ENCODE measurements around the gene PRX. TPM values are rescaled to one million over a fixed set of nuclear protein-coding genes. Genes with fewer than 3 reads are reported as not detected.

The PRX gene
- total and polyA plus RNA-seq, 2 of the 13 experiments (the other 11 are each of a cell fraction or from before 2014, with no cell fraction given), result 0.66 TPM

DNA sequence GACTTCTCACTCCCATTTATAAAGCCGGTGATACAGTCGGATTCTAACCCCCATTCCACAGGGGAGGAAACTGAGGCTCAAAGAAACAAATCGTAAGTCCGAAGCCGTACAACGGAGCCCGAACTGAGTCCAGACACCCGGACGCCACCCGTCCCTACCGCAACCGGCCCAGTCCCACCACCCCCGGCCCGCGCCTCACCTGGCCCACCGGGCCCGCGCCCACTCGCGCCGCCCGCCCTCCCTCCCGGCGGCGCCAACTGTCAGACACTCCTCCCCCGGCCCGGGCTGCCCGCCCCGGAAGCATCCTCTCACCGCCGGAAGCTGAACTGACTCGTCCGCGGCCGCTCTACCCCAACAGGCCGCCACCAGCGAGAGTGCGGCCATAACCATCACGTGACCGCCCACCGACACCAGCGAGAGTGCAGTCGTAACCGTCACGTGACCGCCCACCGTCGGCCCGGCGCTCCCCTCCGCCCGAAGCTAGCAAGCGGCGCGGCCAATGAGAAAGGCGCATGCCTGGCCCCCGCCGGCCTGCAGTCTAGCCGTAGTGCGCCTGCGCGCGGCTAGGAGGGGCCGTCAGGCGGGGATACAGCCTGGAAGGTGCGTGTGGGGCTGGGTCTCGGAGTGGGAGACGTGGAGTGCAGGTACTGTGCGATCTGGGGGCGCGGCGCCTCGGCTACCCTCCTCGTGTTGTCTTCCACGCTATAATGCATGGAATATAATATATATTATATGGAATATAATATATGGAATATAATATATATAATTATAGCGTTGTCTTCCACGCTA is 64.9 kb downstream of the PRX start, which contains the start of the genes C19orf47 and PLD3 (continued):
- TF ChIP-seq, protein P1, sequence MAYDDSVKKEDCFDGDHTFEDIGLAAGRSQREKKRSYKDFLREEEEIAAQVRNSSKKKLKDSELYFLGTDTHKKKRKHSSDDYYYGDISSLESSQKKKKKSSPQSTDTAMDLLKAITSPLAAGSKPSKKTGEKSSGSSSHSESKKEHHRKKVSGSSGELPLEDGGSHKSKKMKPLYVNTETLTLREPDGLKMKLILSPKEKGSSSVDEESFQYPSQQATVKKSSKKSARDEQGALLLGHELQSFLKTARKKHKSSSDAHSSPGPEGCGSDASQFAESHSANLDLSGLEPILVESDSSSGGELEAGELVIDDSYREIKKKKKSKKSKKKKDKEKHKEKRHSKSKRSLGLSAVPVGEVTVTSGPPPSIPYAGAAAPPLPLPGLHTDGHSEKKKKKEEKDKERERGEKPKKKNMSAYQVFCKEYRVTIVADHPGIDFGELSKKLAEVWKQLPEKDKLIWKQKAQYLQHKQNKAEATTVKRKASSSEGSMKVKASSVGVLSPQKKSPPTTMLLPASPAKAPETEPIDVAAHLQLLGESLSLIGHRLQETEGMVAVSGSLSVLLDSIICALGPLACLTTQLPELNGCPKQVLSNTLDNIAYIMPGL (CRISPR knock-in tag; IDR thresholded peaks at IDR 0.05; ENCODE audit: borderline replicate concordance in 1 of 2, low read depth in 1 of 2), result peak in 1 of 2 experiments; percentile 77; a peak in 3 of 4 replicates
- TF ChIP-seq PRMT3 (CRISPR knock-in tag; IDR thresholded peaks at IDR 0.05; ENCODE audit: borderline replicate concordance, low read depth) (no peak), ZNF547 (CRISPR knock-in tag; IDR thresholded peaks at IDR 0.05) (0 out of 2 replicates have a peak, but pooled peaks have one; percentile 78), ATF1 (CRISPR knock-in tag; IDR thresholded peaks at IDR 0.05) (no peak), ZNF10 (CRISPR knock-in tag; IDR thresholded peaks at IDR 0.05; ENCODE audit: borderline replicate concordance, low read depth) (no peak), SIX1 (CRISPR knock-in tag; IDR thresholded peaks at IDR 0.05; ENCODE audit: borderline replicate concordance) (no peak), TCF7L2 (IDR thresholded peaks at IDR 0.05; ENCODE audit: low read depth, low read length) (no peak), MTF2 (CRISPR knock-in tag; IDR thresholded peaks at IDR 0.05; ENCODE audit: borderline replicate concordance) (no peak), ZNF678 (CRISPR knock-in tag; IDR thresholded peaks at IDR 0.05) (no peak), SALL1 (CRISPR knock-in tag; IDR thresholded peaks at IDR 0.05) (peak; percentile 71), NFYC (CRISPR knock-in tag; IDR thresholded peaks at IDR 0.05) (peak; percentile 82), ZNF709 (CRISPR knock-in tag; IDR thresholded peaks at IDR 0.05) (no peak), NFATC3 (CRISPR knock-in tag; IDR thresholded peaks at IDR 0.05) (no peak), ZSCAN9 (CRISPR knock-in tag; IDR thresholded peaks at IDR 0.05; ENCODE audit: borderline replicate concordance) (no peak)
- TF ChIP-seq, protein P2, sequence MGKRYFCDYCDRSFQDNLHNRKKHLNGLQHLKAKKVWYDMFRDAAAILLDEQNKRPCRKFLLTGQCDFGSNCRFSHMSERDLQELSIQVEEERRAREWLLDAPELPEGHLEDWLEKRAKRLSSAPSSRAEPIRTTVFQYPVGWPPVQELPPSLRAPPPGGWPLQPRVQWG (CRISPR knock-in tag; IDR thresholded peaks at IDR 0.05; ENCODE audit: borderline replicate concordance, low read depth), result no peak
- TF ChIP-seq, protein P3, sequence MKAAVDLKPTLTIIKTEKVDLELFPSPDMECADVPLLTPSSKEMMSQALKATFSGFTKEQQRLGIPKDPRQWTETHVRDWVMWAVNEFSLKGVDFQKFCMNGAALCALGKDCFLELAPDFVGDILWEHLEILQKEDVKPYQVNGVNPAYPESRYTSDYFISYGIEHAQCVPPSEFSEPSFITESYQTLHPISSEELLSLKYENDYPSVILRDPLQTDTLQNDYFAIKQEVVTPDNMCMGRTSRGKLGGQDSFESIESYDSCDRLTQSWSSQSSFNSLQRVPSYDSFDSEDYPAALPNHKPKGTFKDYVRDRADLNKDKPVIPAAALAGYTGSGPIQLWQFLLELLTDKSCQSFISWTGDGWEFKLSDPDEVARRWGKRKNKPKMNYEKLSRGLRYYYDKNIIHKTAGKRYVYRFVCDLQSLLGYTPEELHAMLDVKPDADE (CRISPR knock-in tag; IDR thresholded peaks at IDR 0.05), result no peak
- TF ChIP-seq, protein P4, sequence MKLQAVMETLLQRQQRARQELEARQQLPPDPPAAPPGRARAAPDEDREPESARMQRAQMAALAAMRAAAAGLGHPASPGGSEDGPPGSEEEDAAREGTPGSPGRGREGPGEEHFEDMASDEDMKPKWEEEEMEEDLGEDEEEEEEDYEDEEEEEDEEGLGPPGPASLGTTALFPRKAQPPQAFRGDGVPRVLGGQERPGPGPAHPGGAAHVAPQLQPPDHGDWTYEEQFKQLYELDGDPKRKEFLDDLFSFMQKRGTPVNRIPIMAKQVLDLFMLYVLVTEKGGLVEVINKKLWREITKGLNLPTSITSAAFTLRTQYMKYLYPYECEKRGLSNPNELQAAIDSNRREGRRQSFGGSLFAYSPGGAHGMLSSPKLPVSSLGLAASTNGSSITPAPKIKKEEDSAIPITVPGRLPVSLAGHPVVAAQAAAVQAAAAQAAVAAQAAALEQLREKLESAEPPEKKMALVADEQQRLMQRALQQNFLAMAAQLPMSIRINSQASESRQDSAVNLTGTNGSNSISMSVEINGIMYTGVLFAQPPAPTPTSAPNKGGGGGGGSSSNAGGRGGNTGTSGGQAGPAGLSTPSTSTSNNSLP (IDR thresholded peaks at IDR 0.05; ENCODE audit: low read depth, low read length), result no peak; the same call in 1 of the 2 replicates
- TF ChIP-seq, protein P5, sequence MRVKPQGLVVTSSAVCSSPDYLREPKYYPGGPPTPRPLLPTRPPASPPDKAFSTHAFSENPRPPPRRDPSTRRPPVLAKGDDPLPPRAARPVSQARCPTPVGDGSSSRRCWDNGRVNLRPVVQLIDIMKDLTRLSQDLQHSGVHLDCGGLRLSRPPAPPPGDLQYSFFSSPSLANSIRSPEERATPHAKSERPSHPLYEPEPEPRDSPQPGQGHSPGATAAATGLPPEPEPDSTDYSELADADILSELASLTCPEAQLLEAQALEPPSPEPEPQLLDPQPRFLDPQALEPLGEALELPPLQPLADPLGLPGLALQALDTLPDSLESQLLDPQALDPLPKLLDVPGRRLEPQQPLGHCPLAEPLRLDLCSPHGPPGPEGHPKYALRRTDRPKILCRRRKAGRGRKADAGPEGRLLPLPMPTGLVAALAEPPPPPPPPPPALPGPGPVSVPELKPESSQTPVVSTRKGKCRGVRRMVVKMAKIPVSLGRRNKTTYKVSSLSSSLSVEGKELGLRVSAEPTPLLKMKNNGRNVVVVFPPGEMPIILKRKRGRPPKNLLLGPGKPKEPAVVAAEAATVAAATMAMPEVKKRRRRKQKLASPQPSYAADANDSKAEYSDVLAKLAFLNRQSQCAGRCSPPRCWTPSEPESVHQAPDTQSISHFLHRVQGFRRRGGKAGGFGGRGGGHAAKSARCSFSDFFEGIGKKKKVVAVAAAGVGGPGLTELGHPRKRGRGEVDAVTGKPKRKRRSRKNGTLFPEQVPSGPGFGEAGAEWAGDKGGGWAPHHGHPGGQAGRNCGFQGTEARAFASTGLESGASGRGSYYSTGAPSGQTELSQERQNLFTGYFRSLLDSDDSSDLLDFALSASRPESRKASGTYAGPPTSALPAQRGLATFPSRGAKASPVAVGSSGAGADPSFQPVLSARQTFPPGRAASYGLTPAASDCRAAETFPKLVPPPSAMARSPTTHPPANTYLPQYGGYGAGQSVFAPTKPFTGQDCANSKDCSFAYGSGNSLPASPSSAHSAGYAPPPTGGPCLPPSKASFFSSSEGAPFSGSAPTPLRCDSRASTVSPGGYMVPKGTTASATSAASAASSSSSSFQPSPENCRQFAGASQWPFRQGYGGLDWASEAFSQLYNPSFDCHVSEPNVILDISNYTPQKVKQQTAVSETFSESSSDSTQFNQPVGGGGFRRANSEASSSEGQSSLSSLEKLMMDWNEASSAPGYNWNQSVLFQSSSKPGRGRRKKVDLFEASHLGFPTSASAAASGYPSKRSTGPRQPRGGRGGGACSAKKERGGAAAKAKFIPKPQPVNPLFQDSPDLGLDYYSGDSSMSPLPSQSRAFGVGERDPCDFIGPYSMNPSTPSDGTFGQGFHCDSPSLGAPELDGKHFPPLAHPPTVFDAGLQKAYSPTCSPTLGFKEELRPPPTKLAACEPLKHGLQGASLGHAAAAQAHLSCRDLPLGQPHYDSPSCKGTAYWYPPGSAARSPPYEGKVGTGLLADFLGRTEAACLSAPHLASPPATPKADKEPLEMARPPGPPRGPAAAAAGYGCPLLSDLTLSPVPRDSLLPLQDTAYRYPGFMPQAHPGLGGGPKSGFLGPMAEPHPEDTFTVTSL (CRISPR knock-in tag; IDR thresholded peaks at IDR 0.05; ENCODE audit: borderline replicate concordance), result no peak

Measured in HepG2 (cell line).